HEK293 (cell line): ENCODE measurements around the gene JUP.

Experiments used
- CTCF ChIA-PET: fragments of 350-600 bp; formaldehyde crosslinking; extraction: SDS; loops from one replicate; lab custom pipeline; 2021; ENCODE audit warnings: antibody characterized with exemption; lab: Yijun Ruan, JAX
- POLR2A ChIA-PET: fragments of 300-600 bp; formaldehyde crosslinking; extraction: SDS; loops from one replicate; lab custom pipeline; 2020; ENCODE audit warnings: antibody characterized with exemption, inconsistent platforms; lab: Yijun Ruan, JAX
- H3K27ac ChIP-seq: fragments of 200-500 bp; sonication (Bioruptor generic); 2 replicates; pipeline ENCODE4 v1.5.1; 2014; ENCODE audit warnings: low read depth, low read length, control low read depth, inconsistent platforms; ENCODE audit errors: extremely low read depth
- H3K36me3 ChIP-seq, 2 experiments: fragments of 200-500 bp in 1 of 2; sonication (Bioruptor generic) in 1 of 2; 1 replicate in 1 of 2; 2 replicates in 1 of 2; pipeline ENCODE4 v1.5.1; 2014 to 2017; ENCODE audit warnings: inconsistent platforms in 2 of 2, low read length in 2 of 2; ENCODE audit not compliant: control insufficient read depth in 2 of 2, insufficient read depth in 1 of 2
- H3K4me1 ChIP-seq: fragments of 200-500 bp; sonication (Bioruptor generic); 2 replicates; pipeline ENCODE4 v1.5.1; 2014; ENCODE audit warnings: mild to moderate bottlenecking, low read length, inconsistent platforms; ENCODE audit not compliant: control insufficient read depth, insufficient read depth
- H3K4me3 ChIP-seq: 2 replicates; pipeline ENCODE4 v1.5.1; 2011; ENCODE audit warnings: low read depth, mild to moderate bottlenecking, control low read depth, low read length, moderate library complexity
- H3K9me3 ChIP-seq: fragments of 200-500 bp; sonication (Bioruptor generic); 2 replicates; pipeline ENCODE4 v1.5.1; 2014; ENCODE audit warnings: low read depth, low read length, inconsistent platforms; ENCODE audit not compliant: control insufficient read depth, insufficient read depth
- FEZF1 ChIP-seq: fragments of 450-650 bp; formaldehyde crosslinking; IDR thresholded peaks from 2 replicates; pipeline ENCODE4 v1.5.1; 2016; ENCODE audit warnings: missing biosample characterization, missing genetic modification characterization
- IKZF3 ChIP-seq: fragments of 450-650 bp; IDR thresholded peaks from 2 replicates; pipeline ENCODE4 v1.5.0; 2018; ENCODE audit warnings: missing biosample characterization, mild to moderate bottlenecking, missing genetic modification characterization, moderate library complexity
- MEIS1 ChIP-seq: sonication (generic); formaldehyde crosslinking; IDR thresholded peaks from 2 replicates; pipeline ENCODE4 v1.8.1; 2022; ENCODE audit warnings: missing genetic modification reagents, mild to moderate bottlenecking, borderline replicate concordance
- MZF1 ChIP-seq: fragments of 450-650 bp; formaldehyde crosslinking; IDR thresholded peaks from 2 replicates; pipeline ENCODE4 v1.5.1; 2017; ENCODE audit warnings: missing biosample characterization, missing genetic modification characterization, borderline replicate concordance
- OSR2 ChIP-seq: fragments of 450-650 bp; formaldehyde crosslinking; IDR thresholded peaks from 2 replicates; pipeline ENCODE4 v1.5.1; 2016; ENCODE audit warnings: missing biosample characterization, missing genetic modification characterization
- SP7 ChIP-seq: fragments of 450-650 bp; formaldehyde crosslinking; IDR thresholded peaks from 2 replicates; pipeline ENCODE4 v1.5.1; 2016; ENCODE audit warnings: missing biosample characterization, missing genetic modification characterization
- ZBTB17 ChIP-seq: fragments of 450-650 bp; formaldehyde crosslinking; IDR thresholded peaks from 2 replicates; pipeline ENCODE4 v1.5.1; 2016; ENCODE audit warnings: missing biosample characterization, missing genetic modification characterization
- ZBTB48 ChIP-seq: fragments of 450-650 bp; formaldehyde crosslinking; IDR thresholded peaks from 2 replicates; pipeline ENCODE4 v1.5.1; 2016; ENCODE audit warnings: missing biosample characterization, missing genetic modification characterization
- ZEB2 ChIP-seq: fragments of 450-650 bp; formaldehyde crosslinking; IDR thresholded peaks from 2 replicates; pipeline ENCODE4 v1.5.1; 2016; ENCODE audit warnings: missing biosample characterization, missing genetic modification characterization
- ZFP41 ChIP-seq: fragments of 450-650 bp; formaldehyde crosslinking; IDR thresholded peaks from 2 replicates; pipeline ENCODE4 v1.5.1; 2016; ENCODE audit warnings: missing biosample characterization, missing genetic modification characterization, borderline replicate concordance
- ZNF10 ChIP-seq: fragments of 450-650 bp; formaldehyde crosslinking; IDR thresholded peaks from 2 replicates; pipeline ENCODE4 v1.5.1; 2017; ENCODE audit warnings: missing biosample characterization, missing genetic modification characterization
- ZNF114 ChIP-seq: fragments of 450-650 bp; formaldehyde crosslinking; IDR thresholded peaks from 2 replicates; pipeline ENCODE4 v1.5.0; 2017; ENCODE audit warnings: missing biosample characterization, missing genetic modification characterization
- ZNF155 ChIP-seq: fragments of 450-650 bp; formaldehyde crosslinking; IDR thresholded peaks from 2 replicates; pipeline ENCODE4 v1.5.1; 2016; ENCODE audit warnings: missing biosample characterization, missing genetic modification characterization
- ZNF239 ChIP-seq: fragments of 450-650 bp; formaldehyde crosslinking; IDR thresholded peaks from 2 replicates; pipeline ENCODE4 v1.5.1; 2016; ENCODE audit warnings: missing biosample characterization, missing genetic modification characterization
- ZNF341 ChIP-seq: fragments of 450-650 bp; formaldehyde crosslinking; IDR thresholded peaks from 2 replicates; pipeline ENCODE4; 2016; ENCODE audit warnings: low read depth, missing biosample characterization, missing genetic modification characterization
- ZNF423 ChIP-seq: fragments of 450-650 bp; formaldehyde crosslinking; IDR thresholded peaks from 2 replicates; pipeline ENCODE4 v1.5.1; 2016; ENCODE audit warnings: missing biosample characterization, missing genetic modification characterization
- ZNF426 ChIP-seq: fragments of 450-650 bp; formaldehyde crosslinking; IDR thresholded peaks from 2 replicates; pipeline ENCODE4 v1.5.1; 2017; ENCODE audit warnings: missing biosample characterization, missing genetic modification characterization, mild to moderate bottlenecking, inconsistent platforms, moderate library complexity
- ZNF558 ChIP-seq: fragments of 450-650 bp; formaldehyde crosslinking; IDR thresholded peaks from 2 replicates; pipeline ENCODE4 v1.5.1; 2016; ENCODE audit warnings: missing biosample characterization, missing genetic modification characterization
- ZNF629 ChIP-seq: fragments of 450-650 bp; formaldehyde crosslinking; IDR thresholded peaks from 2 replicates; pipeline ENCODE4 v1.5.1; 2017; ENCODE audit warnings: missing biosample characterization, missing genetic modification characterization
- ZNF843 ChIP-seq: fragments of 450-650 bp; formaldehyde crosslinking; IDR thresholded peaks from 2 replicates; pipeline ENCODE4 v1.5.1; 2016; ENCODE audit warnings: missing biosample characterization, missing genetic modification characterization
- ZSCAN30 ChIP-seq: fragments of 450-650 bp; IDR thresholded peaks from 2 replicates; pipeline ENCODE4 v1.5.1; 2018; ENCODE audit warnings: missing biosample characterization, mild to moderate bottlenecking, missing genetic modification characterization, moderate library complexity
- TF ChIP-seq, protein P1 (sequence below): fragments of 450-650 bp; formaldehyde crosslinking; IDR thresholded peaks from 2 replicates; pipeline ENCODE4 v1.5.1; 2017; ENCODE audit warnings: missing biosample characterization, missing genetic modification characterization
- TF ChIP-seq, protein P2 (sequence below): fragments of 450-650 bp; formaldehyde crosslinking; IDR thresholded peaks from 2 replicates; pipeline ENCODE4 v1.5.1; 2017; ENCODE audit warnings: missing biosample characterization, missing genetic modification characterization
- TF ChIP-seq, protein P3 (sequence below): fragments of 450-650 bp; formaldehyde crosslinking; IDR thresholded peaks from 2 replicates; pipeline ENCODE4 v1.5.1; 2016; ENCODE audit warnings: missing biosample characterization, missing genetic modification characterization
- TF ChIP-seq, protein P4 (sequence below): fragments of 450-650 bp; formaldehyde crosslinking; IDR thresholded peaks from 2 replicates; pipeline ENCODE4 v1.5.1; 2016; ENCODE audit warnings: missing biosample characterization, missing genetic modification characterization
- TF ChIP-seq, protein P5 (sequence below): fragments of 450-650 bp; formaldehyde crosslinking; IDR thresholded peaks from 2 replicates; pipeline ENCODE4 v1.5.1; 2016; ENCODE audit warnings: missing biosample characterization, missing genetic modification characterization

JUP gene

DNA sequence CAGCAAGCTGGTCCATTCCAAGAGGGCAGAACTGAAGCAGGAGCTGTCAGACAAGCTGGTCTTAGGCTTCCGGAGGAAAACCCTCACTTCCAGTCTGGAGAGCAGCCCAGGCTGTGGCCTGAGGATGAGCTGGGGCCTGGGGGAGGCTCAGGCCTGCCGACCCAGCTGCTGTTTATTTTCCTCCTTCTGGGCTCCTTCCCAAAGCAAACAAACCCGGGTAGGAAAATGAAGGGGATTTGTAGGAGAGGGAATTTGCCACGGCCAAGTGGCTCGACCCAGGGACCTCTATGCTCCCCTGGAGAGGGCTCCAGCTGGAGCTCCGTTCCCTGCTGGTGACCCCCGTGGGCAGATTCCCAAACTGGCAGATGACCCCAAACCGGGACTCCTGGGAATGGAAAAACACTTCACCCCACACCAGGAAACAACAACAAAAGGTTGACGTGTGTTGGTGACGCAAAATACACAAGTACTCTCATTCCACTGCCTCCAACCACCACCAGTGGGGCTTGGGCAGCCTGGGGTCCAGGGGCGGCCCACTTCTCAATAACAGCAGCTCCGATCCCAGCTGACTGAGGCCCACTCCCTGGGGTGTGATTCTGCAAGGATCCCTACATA, 8.8 kb downstream of the JUP start:
- ChIA-PET POLR2A (interaction anchor here (0.6 to 3.0 kb wide), 12 partner anchors 8 to 153 kb away, joined by 3 to 66 read pairs (median 4); partner anchors contain the start of genes FKBP10, JUP and ODAD4), CTCF (interaction anchor here (0.7 to 6.4 kb wide), 15 partner anchors 8 to 88 kb away, joined by 3 to 48 read pairs (median 4); partner anchors contain the start of gene JUP)
- H3K9me3 ChIP-seq: no peaks in the 10 kb centered on the region
- TF ChIP-seq MZF1 (peak; percentile 95), ZNF155 (tag by site-specific recombination) (no peak), MEIS1 (CRISPR knock-in tag) (no peak), ZNF341 (tag by site-specific recombination) (peak; percentile 62), ZBTB48 (tag by site-specific recombination) (peak; percentile 85), ZBTB17 (peak; percentile 67), FEZF1 (tag by site-specific recombination) (peak; percentile 66), ZEB2 (tag by site-specific recombination) (peak; percentile 66), ZNF426 (tag by site-specific recombination) (no peak), ZNF629 (peak; percentile 92), OSR2 (tag by site-specific recombination) (peak; percentile 89), IKZF3 (tag by site-specific recombination) (peak; percentile 81), ZNF114 (tag by site-specific recombination) (no peak), ZNF10 (tag by site-specific recombination) (peak; percentile 57), ZSCAN30 (peak; percentile 57; the same call in 1 of the 2 replicates), ZNF558 (tag by site-specific recombination) (peak; percentile 85), ZNF239 (tag by site-specific recombination) (no peak), SP7 (peak; percentile 73), ZFP41 (tag by site-specific recombination) (no peak), ZNF423 (tag by site-specific recombination) (peak; percentile 91), ZNF843 (tag by site-specific recombination) (peak; percentile 17; the same call in 1 of the 2 replicates)
- TF ChIP-seq, protein P1, sequence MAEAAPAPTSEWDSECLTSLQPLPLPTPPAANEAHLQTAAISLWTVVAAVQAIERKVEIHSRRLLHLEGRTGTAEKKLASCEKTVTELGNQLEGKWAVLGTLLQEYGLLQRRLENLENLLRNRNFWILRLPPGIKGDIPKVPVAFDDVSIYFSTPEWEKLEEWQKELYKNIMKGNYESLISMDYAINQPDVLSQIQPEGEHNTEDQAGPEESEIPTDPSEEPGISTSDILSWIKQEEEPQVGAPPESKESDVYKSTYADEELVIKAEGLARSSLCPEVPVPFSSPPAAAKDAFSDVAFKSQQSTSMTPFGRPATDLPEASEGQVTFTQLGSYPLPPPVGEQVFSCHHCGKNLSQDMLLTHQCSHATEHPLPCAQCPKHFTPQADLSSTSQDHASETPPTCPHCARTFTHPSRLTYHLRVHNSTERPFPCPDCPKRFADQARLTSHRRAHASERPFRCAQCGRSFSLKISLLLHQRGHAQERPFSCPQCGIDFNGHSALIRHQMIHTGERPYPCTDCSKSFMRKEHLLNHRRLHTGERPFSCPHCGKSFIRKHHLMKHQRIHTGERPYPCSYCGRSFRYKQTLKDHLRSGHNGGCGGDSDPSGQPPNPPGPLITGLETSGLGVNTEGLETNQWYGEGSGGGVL (tag by site-specific recombination): peak; percentile 79
- TF ChIP-seq, protein P2, sequence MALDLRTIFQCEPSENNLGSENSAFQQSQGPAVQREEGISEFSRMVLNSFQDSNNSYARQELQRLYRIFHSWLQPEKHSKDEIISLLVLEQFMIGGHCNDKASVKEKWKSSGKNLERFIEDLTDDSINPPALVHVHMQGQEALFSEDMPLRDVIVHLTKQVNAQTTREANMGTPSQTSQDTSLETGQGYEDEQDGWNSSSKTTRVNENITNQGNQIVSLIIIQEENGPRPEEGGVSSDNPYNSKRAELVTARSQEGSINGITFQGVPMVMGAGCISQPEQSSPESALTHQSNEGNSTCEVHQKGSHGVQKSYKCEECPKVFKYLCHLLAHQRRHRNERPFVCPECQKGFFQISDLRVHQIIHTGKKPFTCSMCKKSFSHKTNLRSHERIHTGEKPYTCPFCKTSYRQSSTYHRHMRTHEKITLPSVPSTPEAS (tag by site-specific recombination): no peak
- TF ChIP-seq, protein P3, sequence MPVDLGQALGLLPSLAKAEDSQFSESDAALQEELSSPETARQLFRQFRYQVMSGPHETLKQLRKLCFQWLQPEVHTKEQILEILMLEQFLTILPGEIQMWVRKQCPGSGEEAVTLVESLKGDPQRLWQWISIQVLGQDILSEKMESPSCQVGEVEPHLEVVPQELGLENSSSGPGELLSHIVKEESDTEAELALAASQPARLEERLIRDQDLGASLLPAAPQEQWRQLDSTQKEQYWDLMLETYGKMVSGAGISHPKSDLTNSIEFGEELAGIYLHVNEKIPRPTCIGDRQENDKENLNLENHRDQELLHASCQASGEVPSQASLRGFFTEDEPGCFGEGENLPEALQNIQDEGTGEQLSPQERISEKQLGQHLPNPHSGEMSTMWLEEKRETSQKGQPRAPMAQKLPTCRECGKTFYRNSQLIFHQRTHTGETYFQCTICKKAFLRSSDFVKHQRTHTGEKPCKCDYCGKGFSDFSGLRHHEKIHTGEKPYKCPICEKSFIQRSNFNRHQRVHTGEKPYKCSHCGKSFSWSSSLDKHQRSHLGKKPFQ: peak; percentile 22; the same call in 1 of the 2 replicates
- TF ChIP-seq, protein P4, sequence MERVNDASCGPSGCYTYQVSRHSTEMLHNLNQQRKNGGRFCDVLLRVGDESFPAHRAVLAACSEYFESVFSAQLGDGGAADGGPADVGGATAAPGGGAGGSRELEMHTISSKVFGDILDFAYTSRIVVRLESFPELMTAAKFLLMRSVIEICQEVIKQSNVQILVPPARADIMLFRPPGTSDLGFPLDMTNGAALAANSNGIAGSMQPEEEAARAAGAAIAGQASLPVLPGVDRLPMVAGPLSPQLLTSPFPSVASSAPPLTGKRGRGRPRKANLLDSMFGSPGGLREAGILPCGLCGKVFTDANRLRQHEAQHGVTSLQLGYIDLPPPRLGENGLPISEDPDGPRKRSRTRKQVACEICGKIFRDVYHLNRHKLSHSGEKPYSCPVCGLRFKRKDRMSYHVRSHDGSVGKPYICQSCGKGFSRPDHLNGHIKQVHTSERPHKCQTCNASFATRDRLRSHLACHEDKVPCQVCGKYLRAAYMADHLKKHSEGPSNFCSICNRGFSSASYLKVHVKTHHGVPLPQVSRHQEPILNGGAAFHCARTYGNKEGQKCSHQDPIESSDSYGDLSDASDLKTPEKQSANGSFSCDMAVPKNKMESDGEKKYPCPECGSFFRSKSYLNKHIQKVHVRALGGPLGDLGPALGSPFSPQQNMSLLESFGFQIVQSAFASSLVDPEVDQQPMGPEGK (tag by site-specific recombination): peak; percentile 72
- TF ChIP-seq, protein P5, sequence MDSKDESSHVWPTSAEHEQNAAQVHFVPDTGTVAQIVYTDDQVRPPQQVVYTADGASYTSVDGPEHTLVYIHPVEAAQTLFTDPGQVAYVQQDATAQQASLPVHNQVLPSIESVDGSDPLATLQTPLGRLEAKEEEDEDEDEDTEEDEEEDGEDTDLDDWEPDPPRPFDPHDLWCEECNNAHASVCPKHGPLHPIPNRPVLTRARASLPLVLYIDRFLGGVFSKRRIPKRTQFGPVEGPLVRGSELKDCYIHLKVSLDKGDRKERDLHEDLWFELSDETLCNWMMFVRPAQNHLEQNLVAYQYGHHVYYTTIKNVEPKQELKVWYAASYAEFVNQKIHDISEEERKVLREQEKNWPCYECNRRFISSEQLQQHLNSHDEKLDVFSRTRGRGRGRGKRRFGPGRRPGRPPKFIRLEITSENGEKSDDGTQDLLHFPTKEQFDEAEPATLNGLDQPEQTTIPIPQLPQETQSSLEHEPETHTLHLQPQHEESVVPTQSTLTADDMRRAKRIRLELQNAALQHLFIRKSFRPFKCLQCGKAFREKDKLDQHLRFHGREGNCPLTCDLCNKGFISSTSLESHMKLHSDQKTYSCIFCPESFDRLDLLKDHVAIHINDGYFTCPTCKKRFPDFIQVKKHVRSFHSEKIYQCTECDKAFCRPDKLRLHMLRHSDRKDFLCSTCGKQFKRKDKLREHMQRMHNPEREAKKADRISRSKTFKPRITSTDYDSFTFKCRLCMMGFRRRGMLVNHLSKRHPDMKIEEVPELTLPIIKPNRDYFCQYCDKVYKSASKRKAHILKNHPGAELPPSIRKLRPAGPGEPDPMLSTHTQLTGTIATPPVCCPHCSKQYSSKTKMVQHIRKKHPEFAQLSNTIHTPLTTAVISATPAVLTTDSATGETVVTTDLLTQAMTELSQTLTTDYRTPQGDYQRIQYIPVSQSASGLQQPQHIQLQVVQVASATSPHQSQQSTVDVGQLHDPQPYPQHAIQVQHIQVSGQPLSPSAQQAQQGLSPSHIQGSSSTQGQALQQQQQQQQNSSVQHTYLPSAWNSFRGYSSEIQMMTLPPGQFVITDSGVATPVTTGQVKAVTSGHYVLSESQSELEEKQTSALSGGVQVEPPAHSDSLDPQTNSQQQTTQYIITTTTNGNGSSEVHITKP (tag by site-specific recombination): peak; percentile 78

More for the DNA sequence above, 8.8 kb downstream of the JUP start:
- Histone ChIP-seq H3K4me1 (peaks cover 14% of the 10 kb centered on the region), H3K4me3 (no peak overlapping the region), H3K36me3 (peaks cover 0 to 39% of the 10 kb centered on the region in 2 experiments; a peak in 2 of 3 replicates), H3K27ac (peak overlapping the region; percentile 78)
